Fibroblast of villous mesenchyme (primary cell): ENCODE results near the gene EXOC4. TPM values are rescaled to one million over a fixed set of nuclear protein-coding genes. Genes with fewer than 3 reads are reported as not detected.
A peak's percentile ranks its signal among the peaks of the same experiment; 100 is the strongest.

Source experiments
- DNase-seq: peaks from one replicate; pipeline ENCODE4 v3.0.0-alpha.2; 2010; ENCODE audit warnings: low read depth
- H3K4me3 ChIP-seq: 2 replicates; pipeline ENCODE4 v1.5.1; 2011; ENCODE audit warnings: low read depth, mild to moderate bottlenecking, low read length
- CTCF ChIP-seq: IDR thresholded peaks from 2 replicates; pipeline ENCODE4 v1.5.1; 2012; ENCODE audit warnings: low read depth, mild to moderate bottlenecking, low read length; ENCODE audit not compliant: insufficient read depth
- total RNA-seq: library from RNA; depleted of rRNA; stranded (reverse); fragments of >200 nt; gene quantifications from 2 replicates; pipeline ENCODE4 v1.2.3, GENCODE V29; 2012

The EXOC4 gene
- total RNA-seq, 1 donor: 106 TPM

- TF ChIP-seq CTCF: no peak
- no peak overlapping the region for H3K4me3 ChIP-seq
- DNase-seq: no peak
Measured at GRCh38 chr7:133482599-133482998, 229.7 kb downstream of the EXOC4 start.

GRCh38 chr7:133484086-133484485, 231.2 kb downstream of the EXOC4 start:
- no peak for TF ChIP-seq CTCF
- DNase-seq: no peak

GRCh38 chr7:133489906-133490305, 237.0 kb downstream of the EXOC4 start:
- TF ChIP-seq CTCF: no peak
- no peak overlapping the region for H3K4me3 ChIP-seq
- no peak for DNase-seq

More at GRCh38 chr7:133484086-133484485, 231.2 kb downstream of the EXOC4 start:
- no peak overlapping the region for H3K4me3 ChIP-seq

DNA sequence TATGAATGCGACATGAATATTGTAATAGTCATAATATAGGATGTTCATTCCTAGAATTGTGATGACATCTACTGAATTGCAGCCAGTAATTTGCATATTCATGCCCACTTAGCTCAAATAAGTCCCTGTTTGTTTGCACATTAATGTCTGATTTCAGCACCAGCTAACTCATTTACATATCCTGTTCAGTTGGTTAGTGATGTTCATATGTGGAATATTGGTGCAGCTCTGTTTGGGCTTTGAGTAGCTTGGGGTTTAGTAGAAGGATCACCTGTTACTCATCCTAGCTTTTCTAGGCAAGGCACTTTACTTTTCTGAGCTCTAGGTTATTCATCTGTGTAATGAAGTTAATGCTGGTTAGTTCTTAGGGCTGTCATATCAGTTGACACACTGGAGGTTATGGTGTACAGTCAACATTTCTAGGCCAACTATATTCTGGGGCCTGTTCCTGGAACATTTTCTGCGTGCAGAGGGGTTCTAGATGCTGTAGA, 238.4 kb downstream of the EXOC4 start:
- no peak for DNase-seq
- TF ChIP-seq CTCF: no peak
- H3K4me3 ChIP-seq: no peak overlapping the region

- DNase-seq: peak; percentile 89
- TF ChIP-seq CTCF: no peak
- H3K4me3 ChIP-seq: no peak overlapping the region
Measured at GRCh38 chr7:133491846-133492652, 239.2 kb downstream of the EXOC4 start.

DNA sequence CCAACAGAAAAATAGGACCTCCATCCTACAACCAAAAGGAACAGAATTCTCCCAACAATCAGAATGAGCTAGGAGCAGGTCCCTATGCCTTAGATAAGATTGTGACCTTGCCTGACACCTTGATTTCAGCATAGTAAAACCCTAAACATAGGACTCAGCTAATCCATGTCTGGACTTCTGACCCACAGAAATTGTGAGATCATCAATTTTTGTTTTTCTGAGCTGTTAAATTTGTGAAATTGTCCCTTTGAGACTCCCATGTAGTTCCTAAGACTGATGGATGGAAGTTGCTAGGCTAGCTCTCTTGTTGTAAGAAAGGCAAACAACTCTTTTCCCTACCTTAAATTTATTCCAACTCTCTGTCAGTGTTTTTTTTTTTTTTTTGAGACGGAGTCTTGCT, 244.2 kb downstream of the EXOC4 start:
- DNase-seq: no peak
- H3K4me3 ChIP-seq: no peak overlapping the region
- TF ChIP-seq CTCF: no peak
